ENCODE data around the gene MRPL14. TPM values are rescaled to one million over a fixed set of nuclear protein-coding genes. Genes with fewer than 3 reads are reported as not detected.

MRPL14 gene
- total and polyA plus RNA-seq, 9 of the 15 experiments (the other 6 are each of a cell fraction or from before 2014, with no cell fraction given), result 126 to 424 (median 165) TPM

DNA sequence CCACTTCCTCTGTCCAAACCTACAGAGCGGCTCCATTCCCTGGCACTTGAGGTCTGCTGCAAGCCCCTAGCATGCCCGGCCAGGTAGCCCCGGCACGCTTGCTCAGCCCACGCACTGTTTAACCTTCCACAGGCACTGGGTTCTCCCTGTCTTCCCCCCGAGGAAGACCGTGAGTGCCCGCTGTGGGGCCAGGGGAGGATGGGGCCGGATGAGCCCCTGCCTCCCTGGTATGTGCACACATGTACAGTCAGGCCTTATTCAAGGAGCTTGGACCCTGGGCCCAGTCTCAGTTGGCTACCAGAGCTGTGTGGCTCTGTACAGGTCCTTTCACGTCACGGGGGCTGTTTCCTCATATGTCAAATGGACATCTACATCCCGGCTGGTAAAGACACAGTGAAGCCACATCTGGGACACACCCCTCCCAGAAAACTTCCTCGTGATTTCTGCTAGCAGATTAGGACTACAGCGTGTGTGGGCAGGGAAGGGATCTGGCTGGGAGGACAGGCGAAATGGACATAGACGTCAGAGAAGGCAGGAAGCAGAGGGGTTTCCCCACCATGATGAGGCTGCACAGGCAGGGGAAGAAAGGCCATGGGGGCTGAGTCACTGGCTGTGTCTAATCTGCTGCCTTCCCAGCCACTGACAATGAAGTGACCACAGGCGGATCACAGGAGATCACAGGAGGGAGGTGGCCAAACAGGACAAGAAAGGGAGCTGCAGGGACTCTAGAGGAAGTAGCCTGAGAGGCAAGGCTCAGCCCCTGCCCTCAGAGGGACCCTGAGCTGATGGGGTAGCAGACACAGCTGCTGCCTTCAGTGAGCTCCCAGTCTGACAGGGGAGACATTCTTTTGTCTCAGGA, 62.9 kb downstream of the MRPL14 start (continued):
- no peak for TF ChIP-seq ZC3H4 (CRISPR knock-in tag; IDR thresholded peaks at IDR 0.05; ENCODE audit: borderline replicate concordance)
- peak; percentile 97 for TF ChIP-seq JUND (IDR thresholded peaks at IDR 0.05; ENCODE audit: borderline replicate concordance, low read depth, low read length)
- TF ChIP-seq JUND (tag; IDR thresholded peaks at IDR 0.05; ENCODE audit: borderline replicate concordance, low read depth, low read length), result peak; percentile 96; the same call in 2 of the 3 replicates
- peak; percentile 95 for TF ChIP-seq JUN (IDR thresholded peaks at IDR 0.05; ENCODE audit: borderline replicate concordance, low read depth, low read length)
- no peak for TF ChIP-seq JUN (CRISPR knock-in tag; IDR thresholded peaks at IDR 0.05; ENCODE audit: borderline replicate concordance)
- TF ChIP-seq, protein P1, sequence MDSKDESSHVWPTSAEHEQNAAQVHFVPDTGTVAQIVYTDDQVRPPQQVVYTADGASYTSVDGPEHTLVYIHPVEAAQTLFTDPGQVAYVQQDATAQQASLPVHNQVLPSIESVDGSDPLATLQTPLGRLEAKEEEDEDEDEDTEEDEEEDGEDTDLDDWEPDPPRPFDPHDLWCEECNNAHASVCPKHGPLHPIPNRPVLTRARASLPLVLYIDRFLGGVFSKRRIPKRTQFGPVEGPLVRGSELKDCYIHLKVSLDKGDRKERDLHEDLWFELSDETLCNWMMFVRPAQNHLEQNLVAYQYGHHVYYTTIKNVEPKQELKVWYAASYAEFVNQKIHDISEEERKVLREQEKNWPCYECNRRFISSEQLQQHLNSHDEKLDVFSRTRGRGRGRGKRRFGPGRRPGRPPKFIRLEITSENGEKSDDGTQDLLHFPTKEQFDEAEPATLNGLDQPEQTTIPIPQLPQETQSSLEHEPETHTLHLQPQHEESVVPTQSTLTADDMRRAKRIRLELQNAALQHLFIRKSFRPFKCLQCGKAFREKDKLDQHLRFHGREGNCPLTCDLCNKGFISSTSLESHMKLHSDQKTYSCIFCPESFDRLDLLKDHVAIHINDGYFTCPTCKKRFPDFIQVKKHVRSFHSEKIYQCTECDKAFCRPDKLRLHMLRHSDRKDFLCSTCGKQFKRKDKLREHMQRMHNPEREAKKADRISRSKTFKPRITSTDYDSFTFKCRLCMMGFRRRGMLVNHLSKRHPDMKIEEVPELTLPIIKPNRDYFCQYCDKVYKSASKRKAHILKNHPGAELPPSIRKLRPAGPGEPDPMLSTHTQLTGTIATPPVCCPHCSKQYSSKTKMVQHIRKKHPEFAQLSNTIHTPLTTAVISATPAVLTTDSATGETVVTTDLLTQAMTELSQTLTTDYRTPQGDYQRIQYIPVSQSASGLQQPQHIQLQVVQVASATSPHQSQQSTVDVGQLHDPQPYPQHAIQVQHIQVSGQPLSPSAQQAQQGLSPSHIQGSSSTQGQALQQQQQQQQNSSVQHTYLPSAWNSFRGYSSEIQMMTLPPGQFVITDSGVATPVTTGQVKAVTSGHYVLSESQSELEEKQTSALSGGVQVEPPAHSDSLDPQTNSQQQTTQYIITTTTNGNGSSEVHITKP (IDR thresholded peaks at IDR 0.05; ENCODE audit: partially characterized antibody), result peak; percentile 71
- TF ChIP-seq BHLHE40 (IDR thresholded peaks at IDR 0.05; ENCODE audit: low read length), result peak; percentile 75
- TF ChIP-seq CBX3 (IDR thresholded peaks at IDR 0.05; ENCODE audit: borderline replicate concordance in 1 of 2, low read length in 2 of 2), result peak in 1 of 2 experiments; percentile 96; a peak in 2 of 3 replicates
- no peak for TF ChIP-seq KAT8 (IDR thresholded peaks at IDR 0.05; ENCODE audit: low read depth)
- peak; percentile 87 for TF ChIP-seq NCOA1 (IDR thresholded peaks at IDR 0.05; ENCODE audit: low read depth)
- TF ChIP-seq, protein P2, sequence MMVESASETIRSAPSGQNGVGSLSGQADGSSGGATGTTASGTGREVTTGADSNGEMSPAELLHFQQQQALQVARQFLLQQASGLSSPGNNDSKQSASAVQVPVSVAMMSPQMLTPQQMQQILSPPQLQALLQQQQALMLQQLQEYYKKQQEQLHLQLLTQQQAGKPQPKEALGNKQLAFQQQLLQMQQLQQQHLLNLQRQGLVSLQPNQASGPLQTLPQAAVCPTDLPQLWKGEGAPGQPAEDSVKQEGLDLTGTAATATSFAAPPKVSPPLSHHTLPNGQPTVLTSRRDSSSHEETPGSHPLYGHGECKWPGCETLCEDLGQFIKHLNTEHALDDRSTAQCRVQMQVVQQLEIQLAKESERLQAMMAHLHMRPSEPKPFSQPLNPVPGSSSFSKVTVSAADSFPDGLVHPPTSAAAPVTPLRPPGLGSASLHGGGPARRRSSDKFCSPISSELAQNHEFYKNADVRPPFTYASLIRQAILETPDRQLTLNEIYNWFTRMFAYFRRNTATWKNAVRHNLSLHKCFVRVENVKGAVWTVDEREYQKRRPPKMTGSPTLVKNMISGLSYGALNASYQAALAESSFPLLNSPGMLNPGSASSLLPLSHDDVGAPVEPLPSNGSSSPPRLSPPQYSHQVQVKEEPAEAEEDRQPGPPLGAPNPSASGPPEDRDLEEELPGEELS (CRISPR knock-in tag; IDR thresholded peaks at IDR 0.05; ENCODE audit: borderline replicate concordance), result no peak
- TF ChIP-seq EP300 (IDR thresholded peaks at IDR 0.05; ENCODE audit: low read length), result peak; percentile 82
- TF ChIP-seq ELF2 (CRISPR knock-in tag; IDR thresholded peaks at IDR 0.05), result peak; percentile 69; the same call in 1 of the 2 replicates
- peak; percentile 86 for TF ChIP-seq GATAD2A (IDR thresholded peaks at IDR 0.05)
- peak; percentile 89; the same call in 1 of the 2 replicates for TF ChIP-seq ZNF766 (CRISPR knock-in tag; conservative IDR thresholded peaks at IDR 0.05)
- TF ChIP-seq, protein P3, sequence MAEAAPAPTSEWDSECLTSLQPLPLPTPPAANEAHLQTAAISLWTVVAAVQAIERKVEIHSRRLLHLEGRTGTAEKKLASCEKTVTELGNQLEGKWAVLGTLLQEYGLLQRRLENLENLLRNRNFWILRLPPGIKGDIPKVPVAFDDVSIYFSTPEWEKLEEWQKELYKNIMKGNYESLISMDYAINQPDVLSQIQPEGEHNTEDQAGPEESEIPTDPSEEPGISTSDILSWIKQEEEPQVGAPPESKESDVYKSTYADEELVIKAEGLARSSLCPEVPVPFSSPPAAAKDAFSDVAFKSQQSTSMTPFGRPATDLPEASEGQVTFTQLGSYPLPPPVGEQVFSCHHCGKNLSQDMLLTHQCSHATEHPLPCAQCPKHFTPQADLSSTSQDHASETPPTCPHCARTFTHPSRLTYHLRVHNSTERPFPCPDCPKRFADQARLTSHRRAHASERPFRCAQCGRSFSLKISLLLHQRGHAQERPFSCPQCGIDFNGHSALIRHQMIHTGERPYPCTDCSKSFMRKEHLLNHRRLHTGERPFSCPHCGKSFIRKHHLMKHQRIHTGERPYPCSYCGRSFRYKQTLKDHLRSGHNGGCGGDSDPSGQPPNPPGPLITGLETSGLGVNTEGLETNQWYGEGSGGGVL (CRISPR knock-in tag; IDR thresholded peaks at IDR 0.05), result no peak
- TF ChIP-seq HMG20B (CRISPR knock-in tag; IDR thresholded peaks at IDR 0.05), result no peak
- TF ChIP-seq FOXA1 (IDR thresholded peaks at IDR 0.05; ENCODE audit: borderline replicate concordance), result no peak
- TF ChIP-seq KHSRP (IDR thresholded peaks at IDR 0.05), result no peak
- no peak for TF ChIP-seq ZNF239 (CRISPR knock-in tag; IDR thresholded peaks at IDR 0.05)
- peak; percentile 85 for TF ChIP-seq SMARCB1 (IDR thresholded peaks at IDR 0.05; ENCODE audit: insufficient read length, low read depth)

Data from K562 (cell line).